HEK293 (cell line): Measurements from ENCODE around the gene SBF2.

Experiments
- CTCF ChIP-seq: fragments of 450-650 bp; formaldehyde crosslinking; IDR thresholded peaks from 2 replicates; pipeline ENCODE4 v1.5.1; 2016; ENCODE audit warnings: missing biosample characterization, missing genetic modification characterization
- GLIS2 ChIP-seq: fragments of 450-650 bp; formaldehyde crosslinking; IDR thresholded peaks from 2 replicates; pipeline ENCODE4 v1.5.1; 2016; ENCODE audit warnings: missing biosample characterization, missing genetic modification characterization
- PATZ1 ChIP-seq: fragments of 450-650 bp; formaldehyde crosslinking; IDR thresholded peaks from 2 replicates; pipeline ENCODE4 v1.5.1; 2016; ENCODE audit warnings: missing biosample characterization, missing genetic modification characterization
- TCF7L2 ChIP-seq: IDR thresholded peaks from 2 replicates; pipeline ENCODE4 v1.6.1; 2011; ENCODE audit warnings: low read depth, mild to moderate bottlenecking, inconsistent platforms, low read length, moderate library complexity, borderline replicate concordance
- YY1 ChIP-seq: fragments of 450-650 bp; formaldehyde crosslinking; IDR thresholded peaks from 2 replicates; pipeline ENCODE4 v1.5.1; 2018; ENCODE audit warnings: missing biosample characterization, missing genetic modification characterization
- ZBTB1 ChIP-seq: fragments of 450-650 bp; formaldehyde crosslinking; IDR thresholded peaks from 2 replicates; pipeline ENCODE4 v1.5.1; 2016; ENCODE audit warnings: missing biosample characterization, missing genetic modification characterization
- ZBTB10 ChIP-seq: fragments of 450-650 bp; formaldehyde crosslinking; IDR thresholded peaks from 2 replicates; pipeline ENCODE4 v1.5.1; 2016; ENCODE audit warnings: missing biosample characterization, missing genetic modification characterization
- ZNF133 ChIP-seq: fragments of 450-650 bp; formaldehyde crosslinking; IDR thresholded peaks from 2 replicates; pipeline ENCODE4 v1.5.1; 2016; ENCODE audit warnings: missing biosample characterization, missing genetic modification characterization
- ZNF311 ChIP-seq: fragments of 450-650 bp; formaldehyde crosslinking; IDR thresholded peaks from 2 replicates; pipeline ENCODE4 v1.5.1; 2017; ENCODE audit warnings: missing biosample characterization, missing genetic modification characterization, borderline replicate concordance
- ZNF354C ChIP-seq: fragments of 450-650 bp; formaldehyde crosslinking; IDR thresholded peaks from 2 replicates; pipeline ENCODE4 v1.5.1; 2016; ENCODE audit warnings: missing biosample characterization, missing genetic modification characterization, low read depth, borderline replicate concordance
- ZNF398 ChIP-seq: fragments of 450-650 bp; formaldehyde crosslinking; IDR thresholded peaks from 2 replicates; pipeline ENCODE4 v1.5.1; 2017; ENCODE audit warnings: missing biosample characterization, missing genetic modification characterization

GRCh38 chr11:9775398-9775779 is 518.6 kb downstream of the SBF2 start:
- TF ChIP-seq CTCF (tag by site-specific recombination), result no peak
- TF ChIP-seq ZBTB10 (tag by site-specific recombination), result no peak
- TF ChIP-seq GLIS2 (tag by site-specific recombination), result no peak
- TF ChIP-seq ZNF133 (tag by site-specific recombination), result no peak
- no peak for TF ChIP-seq ZNF311 (tag by site-specific recombination)
- TF ChIP-seq PATZ1 (tag by site-specific recombination), result no peak
- TF ChIP-seq TCF7L2, result no peak
- no peak for TF ChIP-seq ZNF354C (tag by site-specific recombination)
- no peak for TF ChIP-seq ZNF398 (tag by site-specific recombination)
- TF ChIP-seq ZBTB1, result no peak
- TF ChIP-seq YY1 (tag by site-specific recombination), result no peak
